Ishikawa (cell line): ENCODE data around the gene RNF157.
A peak's percentile ranks its signal among the peaks of the same experiment; 100 is the strongest.

Source experiments
- CEBPB ChIP-seq: IDR thresholded peaks from 2 replicates; pipeline ENCODE4 v1.6.1; 2012
- CREB1 ChIP-seq: IDR thresholded peaks from 2 replicates; pipeline ENCODE4 v1.6.1; 2012; ENCODE audit warnings: low read depth
- EGR1 ChIP-seq: IDR thresholded peaks from 2 replicates; pipeline ENCODE4 v1.6.1; 2012
- EP300 ChIP-seq: IDR thresholded peaks from 2 replicates; pipeline ENCODE4 v1.6.1; 2012; ENCODE audit warnings: borderline replicate concordance
- FOXM1 ChIP-seq: IDR thresholded peaks from 2 replicates; pipeline ENCODE4 v1.6.1; 2012; ENCODE audit warnings: low read depth, borderline replicate concordance
- MAX ChIP-seq: IDR thresholded peaks from 2 replicates; pipeline ENCODE4 v1.6.1; 2012
- NFIC ChIP-seq: IDR thresholded peaks from 2 replicates; pipeline ENCODE4 v1.6.1; 2012
- RAD21 ChIP-seq: IDR thresholded peaks from 2 replicates; pipeline ENCODE4 v1.6.1; 2012; ENCODE audit warnings: low read depth
- REST ChIP-seq: IDR thresholded peaks from 2 replicates; pipeline ENCODE4 v1.6.1; 2012; ENCODE audit warnings: low read depth, mild to moderate bottlenecking
- TAF1 ChIP-seq: IDR thresholded peaks from 2 replicates; pipeline ENCODE4 v1.6.1; 2012; ENCODE audit warnings: low read depth, mild to moderate bottlenecking
- TCF12 ChIP-seq: IDR thresholded peaks from 2 replicates; pipeline ENCODE4 v1.6.1; 2012; ENCODE audit warnings: low read depth
- TEAD4 ChIP-seq: IDR thresholded peaks from 2 replicates; pipeline ENCODE4 v1.6.1; 2012
- YY1 ChIP-seq: IDR thresholded peaks from 2 replicates; pipeline ENCODE4 v1.6.1; 2012; ENCODE audit warnings: low read depth
- ZBTB7A ChIP-seq: IDR thresholded peaks from 2 replicates; pipeline ENCODE4 v1.6.1; 2012; ENCODE audit warnings: low read depth
- TF ChIP-seq, protein P1 (sequence below): IDR thresholded peaks from 2 replicates; pipeline ENCODE4 v1.6.1; 2012

The RNF157 gene

DNA sequence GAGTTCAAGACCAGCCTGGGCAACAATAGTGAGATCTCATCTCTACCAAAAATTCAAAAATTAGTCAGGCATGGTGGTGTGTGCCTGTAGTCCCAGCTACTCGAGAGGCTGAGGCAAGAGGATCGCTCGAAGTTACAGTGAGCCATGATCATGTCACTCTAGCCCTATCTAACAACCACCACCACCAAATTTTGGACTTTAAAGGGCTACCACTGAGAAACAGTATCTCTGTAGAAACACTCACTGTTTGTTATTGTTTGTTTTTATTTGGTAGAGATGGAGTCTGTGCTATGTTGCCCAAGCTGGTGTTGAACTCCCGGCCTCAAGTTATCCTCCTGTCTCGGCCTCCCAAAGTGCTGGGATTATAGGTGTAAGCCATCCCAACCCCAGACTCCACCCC is 23.6 kb upstream of the RNF157 start:
- no peak for TF ChIP-seq RAD21

DNA sequence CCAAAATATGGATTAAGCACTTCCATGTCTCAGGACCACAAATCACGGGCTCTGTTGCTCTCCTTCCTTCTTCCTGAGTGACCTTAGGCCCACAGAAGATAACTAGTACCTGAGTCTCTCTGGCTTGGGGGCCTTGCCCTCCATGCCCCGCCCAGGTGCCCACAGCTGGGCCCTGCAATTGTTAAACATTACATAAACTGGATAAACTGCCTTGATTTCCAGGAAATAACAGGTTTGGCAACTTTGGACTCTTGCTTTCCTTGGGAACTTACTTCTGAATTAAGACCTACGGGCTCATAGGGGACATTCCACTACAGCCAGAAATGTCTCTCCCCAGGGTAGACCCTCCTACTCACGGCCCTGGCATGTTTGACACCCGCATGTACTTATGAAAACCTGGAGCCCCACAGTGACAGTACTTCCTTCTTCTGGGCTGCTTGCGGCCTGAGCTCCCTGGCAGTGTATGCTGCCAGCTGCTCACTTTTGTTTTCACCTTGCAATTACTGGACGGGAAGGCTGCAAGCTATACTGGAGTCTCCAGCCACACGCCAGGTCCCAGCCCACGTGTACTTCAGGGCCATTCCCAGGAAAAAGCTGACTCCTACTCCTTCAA is 22.5 kb upstream of the RNF157 start:
- no peak for TF ChIP-seq EGR1
- TF ChIP-seq FOXM1, result 0 out of 2 replicates have a peak, but pooled peaks have one; percentile 22
- TF ChIP-seq MAX, result peak; percentile 18; the same call in 1 of the 2 replicates
- no peak for TF ChIP-seq TCF12
- no peak for TF ChIP-seq NFIC

DNA sequence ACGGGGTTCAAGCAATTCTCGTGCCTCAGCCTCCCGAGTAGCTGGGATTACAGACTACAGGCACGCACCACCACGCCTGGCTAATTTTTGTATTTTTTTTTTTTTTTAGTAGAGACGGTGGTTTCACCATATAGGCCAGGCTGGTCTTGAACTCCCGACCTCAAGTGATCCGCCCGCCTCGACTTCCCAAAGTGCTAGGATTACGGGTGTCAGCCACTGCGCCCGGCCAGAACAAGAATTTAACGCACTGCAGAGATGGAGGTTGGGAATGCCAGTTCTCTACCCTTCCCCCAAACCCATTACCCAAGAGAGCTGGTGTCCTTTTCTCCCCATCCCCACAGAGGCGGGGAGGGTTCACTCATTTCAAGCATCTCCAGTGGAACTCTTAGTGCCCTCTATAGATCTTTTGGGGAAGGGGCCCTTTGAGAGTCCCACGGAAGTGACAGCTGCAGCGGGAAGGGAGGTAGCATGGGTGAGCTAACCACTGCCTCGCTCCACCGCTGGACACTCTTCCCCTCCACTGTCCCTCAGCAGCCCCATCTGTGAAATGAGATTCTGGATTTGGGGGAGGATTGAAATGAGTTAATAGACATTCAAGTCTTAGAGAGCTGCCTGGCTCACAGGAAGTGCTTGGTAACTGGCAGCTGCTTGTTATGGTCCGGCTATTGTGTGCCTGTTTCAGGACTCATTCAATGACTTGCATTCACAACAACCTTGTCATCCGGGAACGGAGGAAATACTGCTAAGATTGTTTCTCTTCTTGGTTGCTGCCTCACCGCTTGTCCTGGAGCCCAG is 21.3 kb upstream of the RNF157 start:
- no peak for TF ChIP-seq ZBTB7A
- TF ChIP-seq YY1, result no peak
- TF ChIP-seq TAF1, result no peak
- no peak for TF ChIP-seq EP300
- TF ChIP-seq REST, result no peak
- TF ChIP-seq EGR1, result no peak
- TF ChIP-seq TEAD4, result no peak
- TF ChIP-seq, protein P1, sequence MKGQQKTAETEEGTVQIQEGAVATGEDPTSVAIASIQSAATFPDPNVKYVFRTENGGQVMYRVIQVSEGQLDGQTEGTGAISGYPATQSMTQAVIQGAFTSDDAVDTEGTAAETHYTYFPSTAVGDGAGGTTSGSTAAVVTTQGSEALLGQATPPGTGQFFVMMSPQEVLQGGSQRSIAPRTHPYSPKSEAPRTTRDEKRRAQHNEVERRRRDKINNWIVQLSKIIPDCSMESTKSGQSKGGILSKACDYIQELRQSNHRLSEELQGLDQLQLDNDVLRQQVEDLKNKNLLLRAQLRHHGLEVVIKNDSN, result no peak
- TF ChIP-seq RAD21, result no peak
- TF ChIP-seq MAX, result no peak
- TF ChIP-seq CEBPB, result no peak
- no peak for TF ChIP-seq NFIC
- TF ChIP-seq FOXM1, result no peak
- TF ChIP-seq TCF12, result no peak
- no peak for TF ChIP-seq CREB1

- no peak for TF ChIP-seq REST
- no peak for TF ChIP-seq YY1
- TF ChIP-seq TEAD4, result no peak
- TF ChIP-seq FOXM1, result no peak
- no peak for TF ChIP-seq EGR1
- no peak for TF ChIP-seq CEBPB
- no peak for TF ChIP-seq TAF1
- TF ChIP-seq MAX, result no peak
- no peak for TF ChIP-seq ZBTB7A
- TF ChIP-seq CREB1, result no peak
- TF ChIP-seq, protein P1, result no peak
- no peak for TF ChIP-seq RAD21
- TF ChIP-seq EP300, result no peak
- no peak for TF ChIP-seq NFIC
- no peak for TF ChIP-seq TCF12
Measured at GRCh38 chr17:76260669-76261068, 20.4 kb upstream of the RNF157 start.

- TF ChIP-seq NFIC, result no peak
- no peak for TF ChIP-seq EP300
- TF ChIP-seq CEBPB, result no peak
- no peak for TF ChIP-seq MAX
- no peak for TF ChIP-seq ZBTB7A
- no peak for TF ChIP-seq FOXM1
- TF ChIP-seq, protein P1, result no peak
- TF ChIP-seq YY1, result no peak
Measured at GRCh38 chr17:76260220-76260619, 19.9 kb upstream of the RNF157 start.
